Transverse colon (tissue), 4 donors: Measurements from ENCODE around the gene SH2D4B.

Experiments used
- EP300 ChIP-seq: sonication (generic); formaldehyde crosslinking; IDR thresholded peaks from one replicate; pipeline ENCODE4 v1.6.1; 2017; ENCODE audit warnings: antibody characterized with exemption, low read depth
- POLR2A ChIP-seq: fragments of 450-650 bp; IDR thresholded peaks from one replicate; pipeline ENCODE4 v1.6.1; 2016; ENCODE audit warnings: antibody characterized with exemption, mild to moderate bottlenecking, moderate library complexity
- POLR2AphosphoS5 ChIP-seq, 3 donors: sonication (generic); formaldehyde crosslinking; IDR thresholded peaks; one replicate each; pipeline ENCODE4 v1.6.1; 2016; ENCODE audit warnings: antibody characterized with exemption in 3 of 3
- TF ChIP-seq, protein P1 (sequence below), 5 experiments: fragments of 200-600 bp in 3 of 5; fragments of 450-650 bp in 2 of 5; sonication (generic) in 3 of 5; IDR thresholded peaks; 1 replicate in 2 of 5; 2 replicates in 3 of 5; pipeline ENCODE4 v1.5.1; 2016 to 2017; ENCODE audit warnings: antibody characterized with exemption in 5 of 5, inconsistent platforms in 3 of 5, mild to moderate bottlenecking in 2 of 5, moderate library complexity in 1 of 5

DNA sequence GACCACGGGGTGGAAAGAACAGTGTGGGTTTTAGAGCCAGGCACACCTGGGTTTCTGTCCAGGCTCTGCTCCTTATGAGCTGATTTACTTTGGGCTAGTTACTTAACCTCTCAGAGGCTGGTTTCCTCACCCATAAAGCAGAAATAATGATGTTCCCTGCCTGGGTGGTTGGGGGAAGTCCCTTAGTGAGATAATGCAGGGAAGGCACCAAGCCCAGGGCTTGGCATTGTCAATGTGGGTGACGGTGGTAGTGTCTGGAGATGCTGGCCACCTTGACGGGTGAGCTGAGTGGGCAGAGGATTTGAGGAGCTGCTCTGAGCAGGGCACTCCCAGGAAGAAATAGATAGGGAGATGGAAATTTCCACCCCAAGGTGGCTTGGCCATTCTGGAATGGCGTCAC, 65.2 kb downstream of the SH2D4B start:
- TF ChIP-seq, protein P1, sequence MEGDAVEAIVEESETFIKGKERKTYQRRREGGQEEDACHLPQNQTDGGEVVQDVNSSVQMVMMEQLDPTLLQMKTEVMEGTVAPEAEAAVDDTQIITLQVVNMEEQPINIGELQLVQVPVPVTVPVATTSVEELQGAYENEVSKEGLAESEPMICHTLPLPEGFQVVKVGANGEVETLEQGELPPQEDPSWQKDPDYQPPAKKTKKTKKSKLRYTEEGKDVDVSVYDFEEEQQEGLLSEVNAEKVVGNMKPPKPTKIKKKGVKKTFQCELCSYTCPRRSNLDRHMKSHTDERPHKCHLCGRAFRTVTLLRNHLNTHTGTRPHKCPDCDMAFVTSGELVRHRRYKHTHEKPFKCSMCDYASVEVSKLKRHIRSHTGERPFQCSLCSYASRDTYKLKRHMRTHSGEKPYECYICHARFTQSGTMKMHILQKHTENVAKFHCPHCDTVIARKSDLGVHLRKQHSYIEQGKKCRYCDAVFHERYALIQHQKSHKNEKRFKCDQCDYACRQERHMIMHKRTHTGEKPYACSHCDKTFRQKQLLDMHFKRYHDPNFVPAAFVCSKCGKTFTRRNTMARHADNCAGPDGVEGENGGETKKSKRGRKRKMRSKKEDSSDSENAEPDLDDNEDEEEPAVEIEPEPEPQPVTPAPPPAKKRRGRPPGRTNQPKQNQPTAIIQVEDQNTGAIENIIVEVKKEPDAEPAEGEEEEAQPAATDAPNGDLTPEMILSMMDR (IDR thresholded peaks at IDR 0.05): no peak
- TF ChIP-seq POLR2A (no peak), EP300 (no peak), POLR2AphosphoS5 (IDR thresholded peaks at IDR 0.05) (no peak)
